OCI-LY3 (cell line): ENCODE measurements around the gene NEDD4L.
"Not testable (repeated sequence)": the region's sequence is repeated elsewhere in the genome, so short reads cannot be mapped to it uniquely, and the experiment has no call there.

Experiments
- EZH2phosphoT487 ChIP-seq: fragments of 200-600 bp; shearing (Covaris generic); IDR thresholded peaks from 2 replicates; pipeline ENCODE4 v1.6.1; 2018; ENCODE audit warnings: antibody characterized with exemption, mixed run types, low read depth
- TF ChIP-seq, protein P1 (sequence below): fragments of 200-600, 300-600 bp; sonication (generic); IDR thresholded peaks from 2 replicates; pipeline ENCODE4 v1.5.1; 2014; ENCODE audit warnings: antibody characterized with exemption, low read length, low read depth

DNA sequence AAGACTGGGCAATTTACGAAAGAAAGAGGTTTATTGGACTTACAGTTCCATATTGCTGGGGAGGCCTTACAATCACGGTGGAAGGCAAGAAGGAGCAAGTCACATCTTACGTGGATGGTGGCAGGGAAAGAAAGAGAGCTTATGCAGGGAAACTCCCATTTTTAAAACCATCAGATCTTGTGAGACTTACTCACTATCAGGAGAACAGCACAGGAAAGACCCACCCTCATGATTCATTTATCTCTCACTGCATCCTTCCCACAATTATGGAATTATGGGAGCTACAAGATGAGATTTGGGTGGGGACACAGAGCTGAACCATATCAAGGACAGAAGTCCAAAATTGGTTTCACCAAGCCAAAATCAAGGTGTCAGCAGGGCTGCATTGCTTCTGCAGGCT lies 47.1 kb upstream of the NEDD4L start:
- TF ChIP-seq EZH2phosphoT487, result not testable (repeated sequence)
- TF ChIP-seq, protein P1, sequence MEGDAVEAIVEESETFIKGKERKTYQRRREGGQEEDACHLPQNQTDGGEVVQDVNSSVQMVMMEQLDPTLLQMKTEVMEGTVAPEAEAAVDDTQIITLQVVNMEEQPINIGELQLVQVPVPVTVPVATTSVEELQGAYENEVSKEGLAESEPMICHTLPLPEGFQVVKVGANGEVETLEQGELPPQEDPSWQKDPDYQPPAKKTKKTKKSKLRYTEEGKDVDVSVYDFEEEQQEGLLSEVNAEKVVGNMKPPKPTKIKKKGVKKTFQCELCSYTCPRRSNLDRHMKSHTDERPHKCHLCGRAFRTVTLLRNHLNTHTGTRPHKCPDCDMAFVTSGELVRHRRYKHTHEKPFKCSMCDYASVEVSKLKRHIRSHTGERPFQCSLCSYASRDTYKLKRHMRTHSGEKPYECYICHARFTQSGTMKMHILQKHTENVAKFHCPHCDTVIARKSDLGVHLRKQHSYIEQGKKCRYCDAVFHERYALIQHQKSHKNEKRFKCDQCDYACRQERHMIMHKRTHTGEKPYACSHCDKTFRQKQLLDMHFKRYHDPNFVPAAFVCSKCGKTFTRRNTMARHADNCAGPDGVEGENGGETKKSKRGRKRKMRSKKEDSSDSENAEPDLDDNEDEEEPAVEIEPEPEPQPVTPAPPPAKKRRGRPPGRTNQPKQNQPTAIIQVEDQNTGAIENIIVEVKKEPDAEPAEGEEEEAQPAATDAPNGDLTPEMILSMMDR, result not testable (repeated sequence)
